Measurements from ENCODE around the gene RRBP1.

RRBP1 gene

GRCh38 chr20:17647391-17648314 lies 34.4 kb downstream of the RRBP1 start:
- Histone ChIP-seq H3K4me1 (ENCODE audit: control insufficient read depth, insufficient read depth, low read length) (peaks cover 1% of the 10 kb centered on the region; the same call in 1 of the 2 replicates), H3K36me3 (ENCODE audit: control insufficient read depth, insufficient read depth, low read length) (no peaks in the 10 kb centered on the region), H3K27ac (ENCODE audit: low read length) (no peak overlapping the region), H3K9me3 (ENCODE audit: control insufficient read depth, insufficient read depth, low read length) (no peaks in the 10 kb centered on the region), H3K4me3 (ENCODE audit: low read length) (no peak overlapping the region), H3K27me3 (ENCODE audit: control insufficient read depth, insufficient read depth, low read length) (no peaks in the 10 kb centered on the region)
- no peak for DNase-seq (ENCODE audit: low read depth, low spot score)
- no CpG with 5 or more reads among the region's 20 CpGs for WGBS (ENCODE audit: insufficient coverage, insufficient read length)

GRCh38 chr20:17646961-17647301 lies 35.1 kb downstream of the RRBP1 start:
- Histone ChIP-seq H3K9me3 (ENCODE audit: control insufficient read depth, insufficient read depth, low read length) (no peaks in the 10 kb centered on the region), H3K4me3 (ENCODE audit: low read length) (no peak overlapping the region), H3K27me3 (ENCODE audit: control insufficient read depth, insufficient read depth, low read length) (no peaks in the 10 kb centered on the region), H3K4me1 (ENCODE audit: control insufficient read depth, insufficient read depth, low read length) (peaks cover 1% of the 10 kb centered on the region; the same call in 1 of the 2 replicates), H3K36me3 (ENCODE audit: control insufficient read depth, insufficient read depth, low read length) (peaks cover 6% of the 10 kb centered on the region; the same call in 1 of the 2 replicates), H3K27ac (ENCODE audit: low read length) (no peak overlapping the region)
- no CpG with 5 or more reads among the region's 5 CpGs for WGBS (ENCODE audit: insufficient coverage, insufficient read length)
- DNase-seq (ENCODE audit: low read depth, low spot score) = no peak

DNA sequence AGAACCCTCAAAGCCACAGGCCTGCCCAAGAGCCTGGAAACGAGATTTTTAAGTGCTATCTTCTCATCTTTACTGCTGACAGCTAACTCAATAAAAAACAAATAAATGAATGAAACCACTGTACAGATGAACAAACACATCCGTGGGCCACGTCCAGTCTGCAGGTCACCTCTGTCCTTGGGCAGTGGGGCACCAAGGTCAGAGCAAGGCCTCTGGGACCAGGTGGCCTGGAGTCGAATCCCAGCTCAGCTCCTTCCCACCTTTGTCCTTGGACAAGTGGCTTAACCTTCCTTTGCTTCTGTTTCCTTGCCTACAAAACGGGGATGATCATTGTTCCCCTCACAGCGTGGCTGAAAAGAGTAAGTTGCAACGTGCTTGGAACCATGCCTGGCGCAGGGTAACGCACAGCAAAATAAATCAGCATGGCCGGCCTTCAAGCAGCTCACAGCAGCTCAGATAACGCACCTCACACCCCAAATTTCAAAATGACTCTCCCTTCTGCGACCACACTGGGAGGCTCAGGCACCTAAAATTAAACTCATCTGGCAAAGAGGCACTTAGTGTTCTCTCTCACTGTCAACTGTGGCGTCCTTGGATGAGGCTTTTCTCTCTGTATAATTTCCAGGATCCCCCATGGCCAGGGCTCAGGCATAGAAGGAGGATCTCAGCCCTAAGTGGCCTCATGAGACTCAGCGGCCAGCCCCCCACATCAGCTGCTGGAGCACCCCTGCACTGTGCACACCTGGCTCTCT lies 35.7 kb downstream of the RRBP1 start:
- no CpG with 5 or more reads among the region's 14 CpGs for WGBS (ENCODE audit: insufficient coverage, insufficient read length)
- no peaks in the 10 kb centered on the region for H3K27me3 ChIP-seq (ENCODE audit: control insufficient read depth, insufficient read depth, low read length)
- no peak for DNase-seq (ENCODE audit: low read depth, low spot score)
- H3K9me3 ChIP-seq (ENCODE audit: control insufficient read depth, insufficient read depth, low read length) = no peaks in the 10 kb centered on the region
- H3K27ac ChIP-seq (ENCODE audit: low read length) = no peak overlapping the region
- H3K4me3 ChIP-seq (ENCODE audit: low read length) = no peak overlapping the region
- H3K4me1 ChIP-seq (ENCODE audit: control insufficient read depth, insufficient read depth, low read length) = peaks cover 1% of the 10 kb centered on the region; the same call in 1 of the 2 replicates
- H3K36me3 ChIP-seq (ENCODE audit: control insufficient read depth, insufficient read depth, low read length) = peaks cover 7% of the 10 kb centered on the region; the same call in 1 of the 2 replicates

GRCh38 chr20:17645546-17646208 lies 36.4 kb downstream of the RRBP1 start:
- H3K9me3 ChIP-seq (ENCODE audit: control insufficient read depth, insufficient read depth, low read length) = no peaks in the 10 kb centered on the region
- no peak overlapping the region for H3K4me3 ChIP-seq (ENCODE audit: low read length)
- WGBS (ENCODE audit: insufficient coverage, insufficient read length) = no CpG with 5 or more reads among the region's 10 CpGs
- DNase-seq (ENCODE audit: low read depth, low spot score) = no peak
- H3K27ac ChIP-seq (ENCODE audit: low read length) = no peak overlapping the region
- H3K36me3 ChIP-seq (ENCODE audit: control insufficient read depth, insufficient read depth, low read length) = peaks cover 9% of the 10 kb centered on the region; the same call in 1 of the 2 replicates
- H3K27me3 ChIP-seq (ENCODE audit: control insufficient read depth, insufficient read depth, low read length) = no peaks in the 10 kb centered on the region
- peaks cover 1% of the 10 kb centered on the region; the same call in 1 of the 2 replicates for H3K4me1 ChIP-seq (ENCODE audit: control insufficient read depth, insufficient read depth, low read length)

DNA sequence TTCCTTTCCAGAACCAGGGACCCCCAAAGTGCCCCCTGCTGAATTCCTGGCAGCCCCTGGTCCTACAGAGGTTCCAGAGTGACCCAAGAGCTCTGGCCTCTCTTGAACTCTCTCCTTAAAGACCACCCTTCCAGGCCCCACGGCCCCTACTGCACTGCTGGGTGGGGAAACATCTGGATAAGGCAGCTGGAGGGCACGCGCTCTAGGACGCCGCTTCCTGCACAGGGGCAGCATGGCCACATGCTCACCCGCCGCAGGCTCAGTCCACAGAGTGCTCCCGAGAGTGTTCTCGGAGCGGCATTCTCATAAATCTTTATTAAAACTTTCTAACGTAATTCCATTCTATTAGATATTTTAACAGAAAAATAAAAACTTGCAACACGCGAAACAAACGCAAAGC lies 37.0 kb downstream of the RRBP1 start:
- Histone ChIP-seq H3K27me3 (ENCODE audit: control insufficient read depth, insufficient read depth, low read length) (no peaks in the 10 kb centered on the region), H3K27ac (ENCODE audit: low read length) (no peak overlapping the region), H3K4me3 (ENCODE audit: low read length) (no peak overlapping the region), H3K36me3 (ENCODE audit: control insufficient read depth, insufficient read depth, low read length) (peaks cover 10% of the 10 kb centered on the region; the same call in 1 of the 2 replicates), H3K4me1 (ENCODE audit: control insufficient read depth, insufficient read depth, low read length) (peaks cover 1% of the 10 kb centered on the region; the same call in 1 of the 2 replicates), H3K9me3 (ENCODE audit: control insufficient read depth, insufficient read depth, low read length) (no peaks in the 10 kb centered on the region)
- no peak for DNase-seq (ENCODE audit: low read depth, low spot score)
- WGBS (ENCODE audit: insufficient coverage, insufficient read length) = 100% methylated on average over 4 of the region's 14 CpGs

GRCh38 chr20:17644451-17644850 lies 37.6 kb downstream of the RRBP1 start:
- no peaks in the 10 kb centered on the region for H3K27me3 ChIP-seq (ENCODE audit: control insufficient read depth, insufficient read depth, low read length)
- no peak for DNase-seq (ENCODE audit: low read depth, low spot score)
- WGBS (ENCODE audit: insufficient coverage, insufficient read length) = 100% methylated on average over 2 of the region's 13 CpGs
- H3K36me3 ChIP-seq (ENCODE audit: control insufficient read depth, insufficient read depth, low read length) = peaks cover 11% of the 10 kb centered on the region; the same call in 1 of the 2 replicates
- no peak overlapping the region for H3K4me3 ChIP-seq (ENCODE audit: low read length)
- peaks cover 1% of the 10 kb centered on the region; the same call in 1 of the 2 replicates for H3K4me1 ChIP-seq (ENCODE audit: control insufficient read depth, insufficient read depth, low read length)
- H3K27ac ChIP-seq (ENCODE audit: low read length) = no peak overlapping the region
- no peaks in the 10 kb centered on the region for H3K9me3 ChIP-seq (ENCODE audit: control insufficient read depth, insufficient read depth, low read length)

GRCh38 chr20:17643531-17644188 lies 38.4 kb downstream of the RRBP1 start:
- Histone ChIP-seq H3K4me1 (ENCODE audit: control insufficient read depth, insufficient read depth, low read length) (peaks cover 1% of the 10 kb centered on the region; the same call in 1 of the 2 replicates), H3K9me3 (ENCODE audit: control insufficient read depth, insufficient read depth, low read length) (no peaks in the 10 kb centered on the region), H3K36me3 (ENCODE audit: control insufficient read depth, insufficient read depth, low read length) (peaks cover 11% of the 10 kb centered on the region; the same call in 1 of the 2 replicates), H3K27me3 (ENCODE audit: control insufficient read depth, insufficient read depth, low read length) (no peaks in the 10 kb centered on the region), H3K27ac (ENCODE audit: low read length) (no peak overlapping the region), H3K4me3 (ENCODE audit: low read length) (no peak overlapping the region)
- DNase-seq (ENCODE audit: low read depth, low spot score) = no peak
- WGBS (ENCODE audit: insufficient coverage, insufficient read length) = no CpG with 5 or more reads among the region's 10 CpGs

DNA sequence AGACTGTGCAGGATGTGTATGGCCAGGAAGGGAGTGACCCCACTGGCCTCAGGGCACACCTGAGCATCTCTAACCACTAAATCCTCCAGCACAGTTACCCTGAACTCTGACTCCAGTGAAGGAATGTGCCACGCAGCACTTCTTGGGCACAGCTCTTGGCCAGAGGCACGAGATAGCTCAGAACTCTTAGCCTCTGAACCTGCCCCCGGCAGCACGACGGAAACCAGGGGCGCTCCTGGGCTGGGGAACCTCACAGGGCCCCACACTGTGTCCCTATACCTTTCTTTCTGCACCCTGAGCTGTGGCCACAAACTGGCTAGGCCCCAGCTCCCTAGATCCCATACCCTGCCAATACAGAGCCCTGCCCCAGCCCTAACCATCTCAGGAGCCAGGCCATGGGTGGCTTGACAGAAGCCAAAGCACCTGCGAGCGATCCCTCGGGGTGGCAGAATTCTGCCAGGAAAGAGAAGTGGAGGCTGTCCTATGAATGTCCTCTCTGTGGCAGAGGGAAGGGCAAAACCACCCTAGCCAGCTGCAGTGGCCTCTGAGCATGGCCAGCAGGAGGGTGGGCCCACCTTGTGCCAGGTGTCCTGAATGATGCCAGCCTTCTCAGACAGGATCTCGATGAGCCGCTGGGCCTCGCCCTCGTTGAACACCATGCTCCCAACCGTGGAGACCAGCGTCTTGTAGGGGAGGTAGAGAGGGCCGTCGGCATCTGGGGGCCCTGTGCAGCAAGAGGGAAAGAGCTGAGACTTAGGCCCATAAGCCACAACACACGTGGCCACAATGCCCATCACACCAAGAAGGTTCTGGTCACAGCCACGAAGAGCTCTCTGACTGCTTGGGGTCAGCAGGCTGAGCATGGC lies 39.4 kb downstream of the RRBP1 start:
- peaks cover 11% of the 10 kb centered on the region; the same call in 1 of the 2 replicates for H3K36me3 ChIP-seq (ENCODE audit: control insufficient read depth, insufficient read depth, low read length)

DNA sequence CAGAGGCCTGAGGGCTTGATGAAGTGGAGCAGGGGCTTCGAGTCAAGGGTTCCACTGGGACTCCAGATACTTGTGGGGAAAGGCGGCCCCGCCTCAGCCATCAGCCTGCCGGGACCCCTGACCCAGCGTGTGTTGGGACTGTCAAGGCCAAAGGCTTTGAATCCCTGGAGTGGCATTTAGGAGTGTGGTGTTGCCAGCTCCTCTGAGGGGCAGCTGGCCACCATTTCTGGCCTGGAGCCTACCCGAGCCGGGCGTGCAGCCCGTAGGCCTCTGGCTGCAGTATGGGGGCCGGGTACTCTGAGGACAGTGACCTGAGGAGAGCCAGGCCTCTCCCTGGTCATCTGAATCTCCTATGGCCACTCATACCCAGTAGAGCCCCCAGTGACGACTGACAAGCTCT lies 40.0 kb downstream of the RRBP1 start:
- H3K4me1 ChIP-seq (ENCODE audit: control insufficient read depth, insufficient read depth, low read length) = peaks cover 1% of the 10 kb centered on the region; the same call in 1 of the 2 replicates
- no peak overlapping the region for H3K27ac ChIP-seq (ENCODE audit: low read length)
- no peak overlapping the region for H3K4me3 ChIP-seq (ENCODE audit: low read length)
- H3K9me3 ChIP-seq (ENCODE audit: control insufficient read depth, insufficient read depth, low read length) = no peaks in the 10 kb centered on the region
- no peak for DNase-seq (ENCODE audit: low read depth, low spot score)
- no CpG with 5 or more reads among the region's 11 CpGs for WGBS (ENCODE audit: insufficient coverage, insufficient read length)
- H3K27me3 ChIP-seq (ENCODE audit: control insufficient read depth, insufficient read depth, low read length) = no peaks in the 10 kb centered on the region
- peaks cover 11% of the 10 kb centered on the region; the same call in 1 of the 2 replicates for H3K36me3 ChIP-seq (ENCODE audit: control insufficient read depth, insufficient read depth, low read length)

More for the DNA sequence above, 39.4 kb downstream of the RRBP1 start:
- no peaks in the 10 kb centered on the region for H3K9me3 ChIP-seq (ENCODE audit: control insufficient read depth, insufficient read depth, low read length)
- H3K4me1 ChIP-seq (ENCODE audit: control insufficient read depth, insufficient read depth, low read length) = peaks cover 1% of the 10 kb centered on the region; the same call in 1 of the 2 replicates
- no peak for DNase-seq (ENCODE audit: low read depth, low spot score)
- H3K27ac ChIP-seq (ENCODE audit: low read length) = no peak overlapping the region
- H3K4me3 ChIP-seq (ENCODE audit: low read length) = no peak overlapping the region
- H3K27me3 ChIP-seq (ENCODE audit: control insufficient read depth, insufficient read depth, low read length) = no peaks in the 10 kb centered on the region
- WGBS (ENCODE audit: insufficient coverage, insufficient read length) = no CpG with 5 or more reads among the region's 19 CpGs
